IMR-90 (cell line): ENCODE results near the gene MOCS1. TPM values are rescaled to one million over a fixed set of nuclear protein-coding genes. Genes with fewer than 3 reads are reported as not detected.

Experiments used
- ATAC-seq: fragments of 200-7000 bp; cut with Tn5 transposase; 2 replicates; pipeline ENCODE4 v1.9.1; 2020; ENCODE audit warnings: low read depth, mild to moderate bottlenecking, moderate library complexity
- BruUV-seq: library from RNA; stranded (reverse); fragments of 400-500 nt; replicated peaks from 2 replicates; lab custom pipeline; 2021; lab: Mats Ljungman, UMichigan
- CTCF ChIA-PET: fragments of 300-600 bp; formaldehyde crosslinking; extraction: SDS; loops from one replicate; lab custom pipeline; 2021; ENCODE audit warnings: antibody characterized with exemption; lab: Yijun Ruan, JAX
- POLR2A ChIA-PET: fragments of 300-600 bp; sonication (Branson Sonifier 250); formaldehyde crosslinking; loops from one replicate; lab custom pipeline; 2022; ENCODE audit warnings: antibody characterized with exemption; ENCODE audit not compliant: unreplicated experiment; lab: Charles Lee
- DNase-seq: peaks from one replicate; pipeline ENCODE4 v3.0.0; 2013
- H2AFZ ChIP-seq: replicated peaks from 2 replicates; pipeline ENCODE3; 2013; ENCODE audit warnings: low read length, mild to moderate bottlenecking; ENCODE audit not compliant: poor library complexity
- H2AK5ac ChIP-seq: 2 replicates; pipeline ENCODE4 v1.6.1; 2013; ENCODE audit warnings: low read depth, low read length, inconsistent platforms
- H2AK9ac ChIP-seq: replicated peaks from 2 replicates; pipeline ENCODE3; 2013; ENCODE audit warnings: mild to moderate bottlenecking, low read depth, low read length, moderate library complexity; ENCODE audit not compliant: poor library complexity
- H2BK120ac ChIP-seq: 2 replicates; pipeline ENCODE4 v1.6.1; 2013; ENCODE audit warnings: low read depth, low read length, inconsistent platforms
- H2BK15ac ChIP-seq: 3 replicates; pipeline ENCODE4 v1.6.1; 2013; ENCODE audit warnings: low read depth, low read length, inconsistent platforms
- H2BK20ac ChIP-seq: 2 replicates; pipeline ENCODE4 v1.6.1; 2013; ENCODE audit warnings: low read depth, mild to moderate bottlenecking, inconsistent platforms, low read length, moderate library complexity
- H2BK5ac ChIP-seq: 2 replicates; pipeline ENCODE4 v1.6.1; 2013; ENCODE audit warnings: mild to moderate bottlenecking, low read depth, low read length, inconsistent platforms; ENCODE audit not compliant: poor library complexity, severe bottlenecking
- H3K14ac ChIP-seq: replicated peaks from 2 replicates; pipeline ENCODE4 v1.6.1; 2013; ENCODE audit warnings: low read depth, low read length, inconsistent platforms
- H3K18ac ChIP-seq: 2 replicates; pipeline ENCODE4 v1.6.1; 2013; ENCODE audit warnings: low read depth, low read length, control low read depth
- H3K23ac ChIP-seq: 2 replicates; pipeline ENCODE4 v1.6.1; 2013; ENCODE audit warnings: low read depth, low read length, inconsistent platforms
- H3K27ac ChIP-seq: 2 replicates; pipeline ENCODE4 v1.5.1; 2013; ENCODE audit warnings: mild to moderate bottlenecking, control low read depth, low read length; ENCODE audit not compliant: insufficient read depth
- H3K27me3 ChIP-seq: 2 replicates; pipeline ENCODE4 v1.6.1; 2013; ENCODE audit warnings: low read length; ENCODE audit not compliant: control insufficient read depth, insufficient read depth
- H3K36me3 ChIP-seq: 2 replicates; pipeline ENCODE4 v1.6.1; 2013; ENCODE audit warnings: low read length, mixed read lengths; ENCODE audit not compliant: control insufficient read depth, insufficient read depth
- H3K4ac ChIP-seq: 2 replicates; pipeline ENCODE4 v1.6.1; 2013; ENCODE audit warnings: low read depth, low read length, inconsistent platforms
- H3K4me1 ChIP-seq: 2 replicates; pipeline ENCODE4 v1.6.1; 2013; ENCODE audit warnings: low read length, mixed read lengths; ENCODE audit not compliant: control insufficient read depth, insufficient read depth
- H3K4me2 ChIP-seq: 2 replicates; pipeline ENCODE4 v1.6.1; 2013; ENCODE audit warnings: low read depth, mild to moderate bottlenecking, control low read depth, low read length, moderate library complexity
- H3K4me3 ChIP-seq: 2 replicates; pipeline ENCODE4 v1.5.1; 2013; ENCODE audit warnings: low read depth, mild to moderate bottlenecking, control low read depth, low read length, moderate library complexity; ENCODE audit not compliant: insufficient read depth
- H3K56ac ChIP-seq: 2 replicates; pipeline ENCODE4 v1.6.1; 2013; ENCODE audit warnings: low read length, inconsistent platforms; ENCODE audit not compliant: insufficient read depth; ENCODE audit errors: extremely low read depth
- H3K79me1 ChIP-seq, 2 experiments: 2 replicates each; pipeline ENCODE4 v1.6.1; 2013; ENCODE audit warnings: low read length in 2 of 2, inconsistent platforms in 1 of 2, low read depth in 1 of 2
- H3K9ac ChIP-seq: 2 replicates; pipeline ENCODE4 v1.6.1; 2013; ENCODE audit warnings: low read depth, low read length, control low read depth
- H3K9me1 ChIP-seq: 2 replicates; pipeline ENCODE4 v1.6.1; 2013; ENCODE audit warnings: low read length, inconsistent platforms; ENCODE audit not compliant: insufficient read depth
- H3K9me3 ChIP-seq: 2 replicates; pipeline ENCODE4 v1.6.1; 2013; ENCODE audit warnings: low read length; ENCODE audit not compliant: control insufficient read depth, insufficient read depth
- H4K20me1 ChIP-seq: 2 replicates; pipeline ENCODE4 v1.6.1; 2013; ENCODE audit warnings: low read length, inconsistent platforms; ENCODE audit not compliant: insufficient read depth
- H4K5ac ChIP-seq: 2 replicates; pipeline ENCODE4 v1.6.1; 2013; ENCODE audit warnings: mild to moderate bottlenecking, low read depth, low read length, control low read depth
- H4K8ac ChIP-seq, 2 experiments: 2 replicates each; pipeline ENCODE4 v1.6.1; 2013; ENCODE audit warnings: low read depth in 2 of 2, low read length in 2 of 2, control low read depth in 1 of 2, inconsistent platforms in 1 of 2
- H4K91ac ChIP-seq: 2 replicates; pipeline ENCODE4 v1.6.1; 2013; ENCODE audit warnings: low read depth, low read length, inconsistent platforms; ENCODE audit not compliant: insufficient read depth
- BHLHE40 ChIP-seq: fragments of 150-350 bp; IDR thresholded peaks from 2 replicates; pipeline ENCODE4 v1.6.1; 2016; ENCODE audit warnings: mild to moderate bottlenecking, low read depth, low read length
- CEBPB ChIP-seq: IDR thresholded peaks from 2 replicates; pipeline ENCODE4 v1.6.1; 2012; ENCODE audit warnings: low read depth, low read length, improper control_type of control experiment
- CHD1 ChIP-seq: IDR thresholded peaks from 2 replicates; pipeline ENCODE4 v1.6.1; 2012; ENCODE audit warnings: low read depth, low read length, improper control_type of control experiment
- CTCF ChIP-seq: conservative IDR thresholded peaks from 2 replicates; pipeline ENCODE4 v1.5.1; 2012; ENCODE audit warnings: mild to moderate bottlenecking, low read depth, low read length, improper control_type of control experiment
- ELK1 ChIP-seq: fragments of 150-350 bp; IDR thresholded peaks from 2 replicates; pipeline ENCODE4 v1.6.1; 2016; ENCODE audit warnings: low read depth, mild to moderate bottlenecking, low read length, moderate library complexity, borderline replicate concordance
- FOS ChIP-seq: fragments of 150-350 bp; IDR thresholded peaks from 2 replicates; pipeline ENCODE4 v1.6.1; 2016; ENCODE audit warnings: low read depth, low read length
- MAFK ChIP-seq: IDR thresholded peaks from 2 replicates; pipeline ENCODE4 v1.6.1; 2012; ENCODE audit warnings: low read depth, low read length, improper control_type of control experiment
- MAZ ChIP-seq: IDR thresholded peaks from 2 replicates; pipeline ENCODE4 v1.6.1; 2012; ENCODE audit warnings: low read depth, mild to moderate bottlenecking, low read length, improper control_type of control experiment, moderate library complexity, borderline replicate concordance
- MXI1 ChIP-seq: IDR thresholded peaks from 2 replicates; pipeline ENCODE4 v1.6.1; 2012; ENCODE audit warnings: low read depth, mild to moderate bottlenecking, low read length, moderate library complexity, borderline replicate concordance
- NFE2L2 ChIP-seq: fragments of 150-350 bp; IDR thresholded peaks from 2 replicates; pipeline ENCODE4 v1.6.1; 2016; ENCODE audit warnings: low read depth, mild to moderate bottlenecking, low read length
- POLR2A ChIP-seq: IDR thresholded peaks from 2 replicates; pipeline ENCODE4 v1.6.1; 2012; ENCODE audit warnings: mild to moderate bottlenecking, low read depth, low read length
- RAD21 ChIP-seq: IDR thresholded peaks from 2 replicates; pipeline ENCODE4 v1.6.1; 2012; ENCODE audit warnings: low read length, improper control_type of control experiment
- RCOR1 ChIP-seq: IDR thresholded peaks from 2 replicates; pipeline ENCODE4 v1.6.1; 2012; ENCODE audit warnings: mild to moderate bottlenecking, low read length, improper control_type of control experiment; ENCODE audit not compliant: insufficient replicate concordance
- RFX5 ChIP-seq: IDR thresholded peaks from 2 replicates; pipeline ENCODE4 v1.8.0; 2012; ENCODE audit warnings: low read depth, mild to moderate bottlenecking, low read length, moderate library complexity
- SMC3 ChIP-seq: fragments of 150-350 bp; IDR thresholded peaks from 2 replicates; pipeline ENCODE4 v1.6.1; 2016; ENCODE audit warnings: low read depth, mild to moderate bottlenecking, antibody characterized with exemption, low read length, moderate library complexity
- WGBS, 2 experiments: methylation state at CpG; one replicate each; pipeline versions ENCODE4 v1.1.5 to v1.1.7; 2013; ENCODE audit warnings: missing lambda C conversion rate in 2 of 2; ENCODE audit not compliant: insufficient read length in 1 of 2; ENCODE audit errors: extremely low coverage in 2 of 2; 5-methylcytosine and 5-hydroxymethylcytosine counted together
- dilution Hi-C: fragments of 300-500 bp; cut with HindIII; formaldehyde crosslinking; loops from one replicate; pipeline ENCODE4 v1.14.3; 2018; ENCODE audit warnings: low sequenced_read_pairs; ENCODE audit not compliant: unreplicated experiment
- in situ Hi-C: fragments of 300-500 bp; cut with MboI; formaldehyde crosslinking; loops from 3 replicates; pipeline ENCODE4 v1.14.3; 2019; ENCODE audit warnings: low sequenced_read_pairs, inconsistent platforms, mixed read lengths
- intact Hi-C: fragments of 100-400 bp; cut with micrococcal nuclease; formaldehyde crosslinking; loops from 2 replicates; pipeline ENCODE4 v1.10.0; 2022
- polyA plus RNA-seq, 3 experiments: library from polyadenylated mRNA; depleted of rRNA; stranded (reverse); fragments of >200 nt; gene quantifications; 2 replicates each; pipeline ENCODE4 v1.2.3, GENCODE V29; 2012; ENCODE audit warnings: low replicate concordance in 1 of 3
- total RNA-seq: library from RNA; depleted of rRNA; stranded (reverse); fragments of >200 nt; gene quantifications from 2 replicates; pipeline ENCODE4 v1.2.3, GENCODE V29; 2012
- TF ChIP-seq, protein P1 (sequence below): fragments of 150-350 bp; IDR thresholded peaks from 2 replicates; pipeline ENCODE4 v1.6.1; 2017; ENCODE audit warnings: mild to moderate bottlenecking, antibody characterized with exemption, low read length, low read depth

MOCS1 gene
- total and polyA plus RNA-seq, 2 of the 4 experiments (the other 2 are of a cell fraction) = 5.5 to 9.5 TPM

GRCh38 chr6:39947611-39948068, 13.4 kb upstream of the MOCS1 start:
- POLR2A ChIA-PET = no interaction called here

More at GRCh38 chr6:39947611-39948068, 13.4 kb upstream of the MOCS1 start:
- no peaks in the 10 kb centered on the region for H3K79me1 ChIP-seq
- no peak overlapping the region for H3K23ac ChIP-seq
- DNase-seq (no peak), ATAC-seq (no peak)
- no peak overlapping the region for H2BK120ac ChIP-seq
- no peak overlapping the region for H3K27ac ChIP-seq
- TF ChIP-seq RFX5 (no peak), FOS (no peak), CHD1 (no peak), CEBPB (no peak), POLR2A (no peak), SMC3 (no peak), NFE2L2 (no peak), MAZ (no peak), CTCF (no peak), BHLHE40 (no peak), ELK1 (no peak), RCOR1 (no peak), MAFK (no peak), RAD21 (no peak), MXI1 (no peak)
- TF ChIP-seq, protein P1, sequence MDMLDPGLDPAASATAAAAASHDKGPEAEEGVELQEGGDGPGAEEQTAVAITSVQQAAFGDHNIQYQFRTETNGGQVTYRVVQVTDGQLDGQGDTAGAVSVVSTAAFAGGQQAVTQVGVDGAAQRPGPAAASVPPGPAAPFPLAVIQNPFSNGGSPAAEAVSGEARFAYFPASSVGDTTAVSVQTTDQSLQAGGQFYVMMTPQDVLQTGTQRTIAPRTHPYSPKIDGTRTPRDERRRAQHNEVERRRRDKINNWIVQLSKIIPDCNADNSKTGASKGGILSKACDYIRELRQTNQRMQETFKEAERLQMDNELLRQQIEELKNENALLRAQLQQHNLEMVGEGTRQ = no peak
- no TSS peak for BruUV-seq
- H3K4me3 ChIP-seq = no peak overlapping the region
- H3K36me3 ChIP-seq = no peaks in the 10 kb centered on the region
- H2BK15ac ChIP-seq = no peak overlapping the region
- no peak overlapping the region for H2BK5ac ChIP-seq
- dilution Hi-C loops = no loop called here
- in situ Hi-C loops = no loop called here
- H4K8ac ChIP-seq = no peak overlapping the region
- no peak overlapping the region for H3K14ac ChIP-seq
- H4K20me1 ChIP-seq = no peaks in the 10 kb centered on the region; the same call in 1 of the 2 replicates
- no peak overlapping the region for H3K4me2 ChIP-seq
- no peak overlapping the region for H3K56ac ChIP-seq
- H2AFZ ChIP-seq = no peak overlapping the region
- WGBS, 2 experiments = 10% methylated on average over 2 of the region's 5 CpGs; no CpG with 5 or more reads in 1 of the 2 experiments
- no peaks in the 10 kb centered on the region for H3K9me3 ChIP-seq
- H4K91ac ChIP-seq = no peak overlapping the region
- no peak overlapping the region for H4K5ac ChIP-seq
- H3K4ac ChIP-seq = no peak overlapping the region
- intact Hi-C loops = no loop called here
- CTCF ChIA-PET = no interaction called here
- no peaks in the 10 kb centered on the region for H3K4me1 ChIP-seq
- no peak overlapping the region for H2BK20ac ChIP-seq
- no peak overlapping the region for H2AK9ac ChIP-seq
- no peak overlapping the region for H2AK5ac ChIP-seq
- H3K9me1 ChIP-seq = no peaks in the 10 kb centered on the region
- no peak overlapping the region for H3K9ac ChIP-seq
- H3K27me3 ChIP-seq = peaks cover 31% of the 10 kb centered on the region
- no peak overlapping the region for H3K18ac ChIP-seq
